ENCODE measurements around the gene ELMO1.

The ELMO1 gene

GRCh38 chr7:37040330-37040729, 408.3 kb downstream of the ELMO1 start:
- DNase-seq, result no peak

- DNase-seq, result peak; percentile 15 to 41 (median 38)
Observed at GRCh38 chr7:37039131-37039749, 409.4 kb downstream of the ELMO1 start.

GRCh38 chr7:37038706-37039105, 410.0 kb downstream of the ELMO1 start:
- DNase-seq, result no peak

GRCh38 chr7:37037286-37037685, 411.4 kb downstream of the ELMO1 start:
- no peak for DNase-seq

- no peak for DNase-seq
Observed at GRCh38 chr7:37035631-37036030, 413.0 kb downstream of the ELMO1 start.

- no peak for DNase-seq
Observed at GRCh38 chr7:37033141-37033540, 415.5 kb downstream of the ELMO1 start.

- DNase-seq, result no peak
Observed at GRCh38 chr7:37032258-37032601, 416.4 kb downstream of the ELMO1 start.

- DNase-seq, result peak; percentile 87 to 96 (median 96)
Observed at GRCh38 chr7:37031571-37032257, 416.9 kb downstream of the ELMO1 start.

GRCh38 chr7:37028909-37029440, 419.7 kb downstream of the ELMO1 start:
- no peak for DNase-seq

- DNase-seq, result no peak
Observed at GRCh38 chr7:37027557-37028341, 420.9 kb downstream of the ELMO1 start.

- no peak for DNase-seq
Observed at GRCh38 chr7:37027104-37027503, 421.6 kb downstream of the ELMO1 start.

GRCh38 chr7:37018954-37019353, 429.7 kb downstream of the ELMO1 start:
- DNase-seq, result no peak

- peak in 1 of 3 donors; percentile 22 for DNase-seq
Observed at GRCh38 chr7:37016064-37016878, 432.4 kb downstream of the ELMO1 start.

- no peak for DNase-seq
Observed at GRCh38 chr7:37015353-37016034, 433.2 kb downstream of the ELMO1 start.

GRCh38 chr7:37013771-37014170, 434.9 kb downstream of the ELMO1 start:
- no peak for DNase-seq

GRCh38 chr7:37011151-37011890, 437.3 kb downstream of the ELMO1 start:
- no peak for DNase-seq

GRCh38 chr7:37009125-37009675, 439.5 kb downstream of the ELMO1 start:
- no peak for DNase-seq

GRCh38 chr7:37007691-37008090, 441.0 kb downstream of the ELMO1 start:
- DNase-seq, result no peak

GRCh38 chr7:37007268-37007667, 441.4 kb downstream of the ELMO1 start:
- no peak for DNase-seq

- no peak for DNase-seq
Observed at GRCh38 chr7:37006764-37007163, 441.9 kb downstream of the ELMO1 start.

- no peak for DNase-seq
Observed at GRCh38 chr7:37000511-37000910, 448.2 kb downstream of the ELMO1 start.
